ENCODE results near the gene SEMA3A.

The SEMA3A gene

GRCh38 chr7:84044834-84045233, 149.8 kb downstream of the SEMA3A start:
- CTCF ChIA-PET: no interaction called here
- Histone ChIP-seq H3K27ac (ENCODE audit: insufficient read depth in 1 of 2, low read depth in 1 of 2, low read length in 2 of 2, poor library complexity in 1 of 2, severe bottlenecking in 2 of 2) (no peak overlapping the region), H3K4me1 (ENCODE audit: control extremely low read depth in 1 of 4, control insufficient read depth in 4 of 4, insufficient read depth in 4 of 4, low read length in 3 of 4) (no peaks in the 10 kb centered on the region), H3K27me3 (replicated peaks in 2 of 5; ENCODE audit: control insufficient read depth in 4 of 5, insufficient read depth in 5 of 5, low read length in 4 of 5) (no peaks in the 10 kb centered on the region), H3K36me3 (ENCODE audit: control insufficient read depth in 4 of 4, insufficient read depth in 4 of 4, low read length in 3 of 4) (no peaks in the 10 kb centered on the region), H3K4me3 (ENCODE audit: control insufficient read depth in 1 of 7, extremely low read depth in 1 of 7, insufficient read depth in 4 of 7, low read depth in 2 of 7, low read length in 6 of 7) (no peak overlapping the region), H3K9me3 (ENCODE audit: control extremely low read depth in 1 of 5, control insufficient read depth in 4 of 5, insufficient read depth in 2 of 5, low read depth in 1 of 5, low read length in 4 of 5) (no peaks in the 10 kb centered on the region)
- 89% methylated on average over 2 of the region's 2 CpGs for WGBS (ENCODE audit: insufficient coverage)
- POLR2A ChIA-PET: no interaction called here
- DNase-seq: no peak

- Histone ChIP-seq H3K4me1 (ENCODE audit: control extremely low read depth in 1 of 4, control insufficient read depth in 4 of 4, insufficient read depth in 4 of 4, low read length in 3 of 4) (no peaks in the 10 kb centered on the region), H3K9me3 (ENCODE audit: control extremely low read depth in 1 of 5, control insufficient read depth in 4 of 5, insufficient read depth in 2 of 5, low read depth in 1 of 5, low read length in 4 of 5) (no peaks in the 10 kb centered on the region), H3K36me3 (ENCODE audit: control insufficient read depth in 4 of 4, insufficient read depth in 4 of 4, low read length in 3 of 4) (no peaks in the 10 kb centered on the region), H3K27me3 (replicated peaks in 2 of 5; ENCODE audit: control insufficient read depth in 4 of 5, insufficient read depth in 5 of 5, low read length in 4 of 5) (no peaks in the 10 kb centered on the region), H3K4me3 (ENCODE audit: control insufficient read depth in 1 of 7, extremely low read depth in 1 of 7, insufficient read depth in 4 of 7, low read depth in 2 of 7, low read length in 6 of 7) (no peak overlapping the region), H3K27ac (ENCODE audit: insufficient read depth in 1 of 2, low read depth in 1 of 2, low read length in 2 of 2, poor library complexity in 1 of 2, severe bottlenecking in 2 of 2) (no peak overlapping the region)
- 63% methylated on average over 1 of the region's 1 CpG for WGBS (ENCODE audit: insufficient coverage)
- no peak for DNase-seq
- ChIA-PET POLR2A (interaction anchor here (0.8 kb wide), 1 partner anchor 1817 kb away, joined by 4 read pairs; no protein-coding TSS in a partner anchor), CTCF (no interaction called here)
Observed at GRCh38 chr7:84043661-84044191, 150.9 kb downstream of the SEMA3A start.

GRCh38 chr7:84042110-84042539, 152.5 kb downstream of the SEMA3A start:
- 84% methylated on average over 3 of the region's 7 CpGs for WGBS (ENCODE audit: insufficient coverage)
- H3K27me3 ChIP-seq (replicated peaks in 2 of 5; ENCODE audit: control insufficient read depth in 4 of 5, insufficient read depth in 5 of 5, low read length in 4 of 5): no peaks in the 10 kb centered on the region
- DNase-seq: no peak
- POLR2A ChIA-PET: no interaction called here
- H3K4me3 ChIP-seq (ENCODE audit: control insufficient read depth in 1 of 7, extremely low read depth in 1 of 7, insufficient read depth in 4 of 7, low read depth in 2 of 7, low read length in 6 of 7): no peak overlapping the region
- H3K4me1 ChIP-seq (ENCODE audit: control extremely low read depth in 1 of 4, control insufficient read depth in 4 of 4, insufficient read depth in 4 of 4, low read length in 3 of 4): no peaks in the 10 kb centered on the region
- CTCF ChIA-PET: no interaction called here
- no peak overlapping the region for H3K27ac ChIP-seq (ENCODE audit: insufficient read depth in 1 of 2, low read depth in 1 of 2, low read length in 2 of 2, poor library complexity in 1 of 2, severe bottlenecking in 2 of 2)
- no peaks in the 10 kb centered on the region for H3K9me3 ChIP-seq (ENCODE audit: control extremely low read depth in 1 of 5, control insufficient read depth in 4 of 5, insufficient read depth in 2 of 5, low read depth in 1 of 5, low read length in 4 of 5)
- H3K36me3 ChIP-seq (ENCODE audit: control insufficient read depth in 4 of 4, insufficient read depth in 4 of 4, low read length in 3 of 4): no peaks in the 10 kb centered on the region

- CTCF ChIA-PET: no interaction called here
- WGBS (ENCODE audit: insufficient coverage): 100% methylated on average over 2 of the region's 5 CpGs
- no peak overlapping the region for H3K4me3 ChIP-seq (ENCODE audit: control insufficient read depth in 1 of 7, extremely low read depth in 1 of 7, insufficient read depth in 4 of 7, low read depth in 2 of 7, low read length in 6 of 7)
Observed at GRCh38 chr7:84041649-84042048, 152.9 kb downstream of the SEMA3A start.

GRCh38 chr7:84040355-84040754, 154.2 kb downstream of the SEMA3A start:
- Histone ChIP-seq H3K4me1 (ENCODE audit: control extremely low read depth in 1 of 4, control insufficient read depth in 4 of 4, insufficient read depth in 4 of 4, low read length in 3 of 4) (no peaks in the 10 kb centered on the region), H3K4me3 (ENCODE audit: control insufficient read depth in 1 of 7, extremely low read depth in 1 of 7, insufficient read depth in 4 of 7, low read depth in 2 of 7, low read length in 6 of 7) (no peak overlapping the region), H3K27me3 (replicated peaks in 2 of 5; ENCODE audit: control insufficient read depth in 4 of 5, insufficient read depth in 5 of 5, low read length in 4 of 5) (no peaks in the 10 kb centered on the region), H3K9me3 (ENCODE audit: control extremely low read depth in 1 of 5, control insufficient read depth in 4 of 5, insufficient read depth in 2 of 5, low read depth in 1 of 5, low read length in 4 of 5) (no peaks in the 10 kb centered on the region), H3K36me3 (ENCODE audit: control insufficient read depth in 4 of 4, insufficient read depth in 4 of 4, low read length in 3 of 4) (no peaks in the 10 kb centered on the region), H3K27ac (ENCODE audit: insufficient read depth in 1 of 2, low read depth in 1 of 2, low read length in 2 of 2, poor library complexity in 1 of 2, severe bottlenecking in 2 of 2) (no peak overlapping the region)
- ChIA-PET POLR2A (no interaction called here), CTCF (no interaction called here)
- DNase-seq: no peak
- 97% methylated on average over 3 of the region's 3 CpGs for WGBS (ENCODE audit: insufficient coverage)

More at GRCh38 chr7:84041649-84042048, 152.9 kb downstream of the SEMA3A start:
- H3K36me3 ChIP-seq (ENCODE audit: control insufficient read depth in 4 of 4, insufficient read depth in 4 of 4, low read length in 3 of 4): no peaks in the 10 kb centered on the region
- POLR2A ChIA-PET: no interaction called here
- H3K4me1 ChIP-seq (ENCODE audit: control extremely low read depth in 1 of 4, control insufficient read depth in 4 of 4, insufficient read depth in 4 of 4, low read length in 3 of 4): no peaks in the 10 kb centered on the region
- H3K27me3 ChIP-seq (replicated peaks in 2 of 5; ENCODE audit: control insufficient read depth in 4 of 5, insufficient read depth in 5 of 5, low read length in 4 of 5): no peaks in the 10 kb centered on the region
- DNase-seq: no peak
- H3K9me3 ChIP-seq (ENCODE audit: control extremely low read depth in 1 of 5, control insufficient read depth in 4 of 5, insufficient read depth in 2 of 5, low read depth in 1 of 5, low read length in 4 of 5): no peaks in the 10 kb centered on the region
- H3K27ac ChIP-seq (ENCODE audit: insufficient read depth in 1 of 2, low read depth in 1 of 2, low read length in 2 of 2, poor library complexity in 1 of 2, severe bottlenecking in 2 of 2): no peak overlapping the region

GRCh38 chr7:84039432-84039831, 155.2 kb downstream of the SEMA3A start:
- no peaks in the 10 kb centered on the region for H3K4me1 ChIP-seq (ENCODE audit: control extremely low read depth in 1 of 4, control insufficient read depth in 4 of 4, insufficient read depth in 4 of 4, low read length in 3 of 4)
- no peaks in the 10 kb centered on the region for H3K9me3 ChIP-seq (ENCODE audit: control extremely low read depth in 1 of 5, control insufficient read depth in 4 of 5, insufficient read depth in 2 of 5, low read depth in 1 of 5, low read length in 4 of 5)
- no peak for DNase-seq
- no peaks in the 10 kb centered on the region for H3K36me3 ChIP-seq (ENCODE audit: control insufficient read depth in 4 of 4, insufficient read depth in 4 of 4, low read length in 3 of 4)
- ChIA-PET POLR2A (no interaction called here), CTCF (no interaction called here)
- H3K27me3 ChIP-seq (replicated peaks in 2 of 5; ENCODE audit: control insufficient read depth in 4 of 5, insufficient read depth in 5 of 5, low read length in 4 of 5): no peaks in the 10 kb centered on the region
- H3K27ac ChIP-seq (ENCODE audit: insufficient read depth in 1 of 2, low read depth in 1 of 2, low read length in 2 of 2, poor library complexity in 1 of 2, severe bottlenecking in 2 of 2): no peak overlapping the region
- H3K4me3 ChIP-seq (ENCODE audit: control insufficient read depth in 1 of 7, extremely low read depth in 1 of 7, insufficient read depth in 4 of 7, low read depth in 2 of 7, low read length in 6 of 7): no peak overlapping the region

- Histone ChIP-seq H3K27ac (ENCODE audit: insufficient read depth in 1 of 2, low read depth in 1 of 2, low read length in 2 of 2, poor library complexity in 1 of 2, severe bottlenecking in 2 of 2) (no peak overlapping the region), H3K9me3 (ENCODE audit: control extremely low read depth in 1 of 5, control insufficient read depth in 4 of 5, insufficient read depth in 2 of 5, low read depth in 1 of 5, low read length in 4 of 5) (no peaks in the 10 kb centered on the region), H3K27me3 (replicated peaks in 2 of 5; ENCODE audit: control insufficient read depth in 4 of 5, insufficient read depth in 5 of 5, low read length in 4 of 5) (no peaks in the 10 kb centered on the region), H3K4me3 (ENCODE audit: control insufficient read depth in 1 of 7, extremely low read depth in 1 of 7, insufficient read depth in 4 of 7, low read depth in 2 of 7, low read length in 6 of 7) (no peak overlapping the region), H3K36me3 (ENCODE audit: control insufficient read depth in 4 of 4, insufficient read depth in 4 of 4, low read length in 3 of 4) (no peaks in the 10 kb centered on the region), H3K4me1 (ENCODE audit: control extremely low read depth in 1 of 4, control insufficient read depth in 4 of 4, insufficient read depth in 4 of 4, low read length in 3 of 4) (no peaks in the 10 kb centered on the region)
- ChIA-PET CTCF (no interaction called here), POLR2A (no interaction called here)
- 86% methylated on average over 1 of the region's 3 CpGs for WGBS (ENCODE audit: insufficient coverage)
- DNase-seq: no peak
Observed at GRCh38 chr7:84027678-84028077, 166.9 kb downstream of the SEMA3A start.

Data from common myeloid progenitor, CD34-positive (primary cell).